ENCODE results near the gene FSTL4.

The FSTL4 gene

DNA sequence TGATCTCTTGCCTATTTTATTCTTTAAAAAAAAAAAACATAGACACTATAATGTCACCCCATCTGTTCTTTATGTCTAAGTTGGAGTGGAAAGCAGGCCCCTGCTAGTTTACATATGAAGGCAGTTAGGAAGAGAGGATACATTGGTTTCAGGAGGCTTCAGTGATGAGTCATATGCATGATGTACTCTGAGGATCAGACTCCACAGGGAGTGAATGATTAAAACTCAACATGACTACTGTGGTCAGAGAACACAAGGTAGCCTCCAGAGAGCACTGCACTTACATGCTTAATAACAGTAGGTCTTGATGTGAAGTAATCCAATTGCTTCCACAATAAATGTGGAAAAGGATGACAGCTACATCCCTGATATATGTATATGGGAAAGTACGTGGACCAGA, 22.7 kb upstream of the FSTL4 start:
- Mint-ChIP-seq H3K27me3 (ENCODE audit: low read depth) (peaks cover 18% of the 10 kb centered on the region), H3K4me1 (ENCODE audit: low read depth) (no peaks in the 10 kb centered on the region), H3K9me3 (no peaks in the 10 kb centered on the region), H3K27ac (no peak overlapping the region), H3K4me3 (no peak overlapping the region), H3K36me3 (ENCODE audit: low read depth) (no peaks in the 10 kb centered on the region)
- DNase-seq (ENCODE audit: low spot score) = no peak

DNA sequence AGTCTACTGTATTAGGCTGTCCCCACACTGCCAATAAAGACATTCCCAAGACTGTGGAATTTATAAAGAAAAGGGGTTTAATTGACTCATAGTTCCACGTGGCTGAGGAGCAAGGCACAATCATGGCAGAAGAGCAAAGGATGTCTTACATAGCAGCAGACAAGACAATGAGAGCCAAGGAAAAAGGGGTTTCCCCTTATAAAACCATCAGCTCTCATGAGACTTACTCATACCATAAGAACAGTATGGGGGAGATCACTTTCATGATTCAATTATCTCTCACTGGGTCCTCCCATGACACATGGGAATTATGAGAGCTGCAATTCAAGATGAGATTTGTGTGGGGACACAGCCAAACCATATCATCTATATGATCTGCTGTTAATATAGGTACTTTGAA, 14.8 kb upstream of the FSTL4 start:
- no peaks in the 10 kb centered on the region for H3K36me3 Mint-ChIP-seq (ENCODE audit: low read depth)
- no peak overlapping the region for H3K4me3 Mint-ChIP-seq
- H3K9me3 Mint-ChIP-seq = no peaks in the 10 kb centered on the region
- DNase-seq (ENCODE audit: low spot score) = peak; percentile 17
- H3K27me3 Mint-ChIP-seq (ENCODE audit: low read depth) = peaks cover 32% of the 10 kb centered on the region
- no peak overlapping the region for H3K27ac Mint-ChIP-seq
- H3K4me1 Mint-ChIP-seq (ENCODE audit: low read depth) = no peaks in the 10 kb centered on the region

DNA sequence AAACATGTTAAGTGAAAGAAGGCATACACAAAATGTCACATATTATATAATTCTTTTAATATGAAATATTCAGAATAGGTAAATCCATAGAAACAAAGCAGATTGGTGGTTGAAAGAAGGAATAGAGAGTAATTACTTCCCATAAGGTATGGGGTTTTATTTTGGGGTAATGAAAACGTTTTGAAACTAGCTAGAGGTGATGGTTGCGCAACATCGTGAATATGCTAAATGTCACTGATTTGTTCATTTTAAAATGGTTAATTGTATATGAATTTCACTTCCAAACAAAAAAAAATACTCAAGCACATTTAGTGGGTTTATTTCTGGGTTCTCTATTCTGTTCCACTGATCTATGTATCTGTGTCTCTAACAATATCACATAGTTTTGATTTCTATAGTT, 12.0 kb upstream of the FSTL4 start:
- Mint-ChIP-seq H3K27me3 (ENCODE audit: low read depth) (peaks cover 28% of the 10 kb centered on the region), H3K9me3 (no peaks in the 10 kb centered on the region), H3K36me3 (ENCODE audit: low read depth) (no peaks in the 10 kb centered on the region), H3K4me1 (ENCODE audit: low read depth) (no peaks in the 10 kb centered on the region), H3K27ac (no peak overlapping the region), H3K4me3 (no peak overlapping the region)
- no peak for DNase-seq (ENCODE audit: low spot score)

GRCh38 chr5:133618141-133618540, 5.8 kb upstream of the FSTL4 start:
- peaks cover 48% of the 10 kb centered on the region for H3K27me3 Mint-ChIP-seq (ENCODE audit: low read depth)
- H3K4me3 Mint-ChIP-seq = peak overlapping the region; percentile 27
- no peak overlapping the region for H3K27ac Mint-ChIP-seq
- H3K36me3 Mint-ChIP-seq (ENCODE audit: low read depth) = no peaks in the 10 kb centered on the region
- DNase-seq (ENCODE audit: low spot score) = no peak
- H3K4me1 Mint-ChIP-seq (ENCODE audit: low read depth) = peaks cover 3% of the 10 kb centered on the region
- H3K9me3 Mint-ChIP-seq = no peaks in the 10 kb centered on the region

DNA sequence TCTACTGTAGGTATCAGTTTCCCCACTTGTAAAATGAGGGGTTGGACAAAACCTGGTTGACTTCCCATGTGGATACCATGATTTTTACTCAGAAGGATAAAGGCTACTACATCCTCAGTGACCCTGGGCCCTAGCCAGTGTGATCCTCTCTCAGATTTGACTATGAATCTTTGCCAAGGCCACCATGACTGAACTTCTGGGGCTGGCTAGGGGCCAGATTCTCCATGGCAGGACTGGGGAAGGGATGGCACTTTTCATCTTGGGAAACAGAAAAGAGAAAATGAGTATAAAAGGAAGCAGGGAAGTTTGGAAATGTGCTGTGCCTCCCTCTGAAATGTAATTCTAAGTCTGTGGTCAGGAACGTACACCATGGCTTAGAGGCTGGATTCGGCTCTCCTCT, 1.4 kb upstream of the FSTL4 start:
- no peak overlapping the region for H3K27ac Mint-ChIP-seq
- no peak overlapping the region for H3K4me3 Mint-ChIP-seq
- no peaks in the 10 kb centered on the region for H3K9me3 Mint-ChIP-seq
- peaks cover 3% of the 10 kb centered on the region for H3K4me1 Mint-ChIP-seq (ENCODE audit: low read depth)
- no peaks in the 10 kb centered on the region for H3K36me3 Mint-ChIP-seq (ENCODE audit: low read depth)
- no peak for DNase-seq (ENCODE audit: low spot score)
- peaks cover 61% of the 10 kb centered on the region for H3K27me3 Mint-ChIP-seq (ENCODE audit: low read depth)

- H3K27me3 Mint-ChIP-seq (ENCODE audit: low read depth) = peaks cover 65% of the 10 kb centered on the region
- H3K27ac Mint-ChIP-seq = no peak overlapping the region
- H3K4me3 Mint-ChIP-seq = peak overlapping the region; percentile 47
- no peaks in the 10 kb centered on the region for H3K36me3 Mint-ChIP-seq (ENCODE audit: low read depth)
- H3K9me3 Mint-ChIP-seq = no peaks in the 10 kb centered on the region
- H3K4me1 Mint-ChIP-seq (ENCODE audit: low read depth) = peaks cover 1% of the 10 kb centered on the region
- no peak for DNase-seq (ENCODE audit: low spot score)
These were observed 843 bp upstream of the FSTL4 start for GRCh38 chr5:133613184-133613583.

DNA sequence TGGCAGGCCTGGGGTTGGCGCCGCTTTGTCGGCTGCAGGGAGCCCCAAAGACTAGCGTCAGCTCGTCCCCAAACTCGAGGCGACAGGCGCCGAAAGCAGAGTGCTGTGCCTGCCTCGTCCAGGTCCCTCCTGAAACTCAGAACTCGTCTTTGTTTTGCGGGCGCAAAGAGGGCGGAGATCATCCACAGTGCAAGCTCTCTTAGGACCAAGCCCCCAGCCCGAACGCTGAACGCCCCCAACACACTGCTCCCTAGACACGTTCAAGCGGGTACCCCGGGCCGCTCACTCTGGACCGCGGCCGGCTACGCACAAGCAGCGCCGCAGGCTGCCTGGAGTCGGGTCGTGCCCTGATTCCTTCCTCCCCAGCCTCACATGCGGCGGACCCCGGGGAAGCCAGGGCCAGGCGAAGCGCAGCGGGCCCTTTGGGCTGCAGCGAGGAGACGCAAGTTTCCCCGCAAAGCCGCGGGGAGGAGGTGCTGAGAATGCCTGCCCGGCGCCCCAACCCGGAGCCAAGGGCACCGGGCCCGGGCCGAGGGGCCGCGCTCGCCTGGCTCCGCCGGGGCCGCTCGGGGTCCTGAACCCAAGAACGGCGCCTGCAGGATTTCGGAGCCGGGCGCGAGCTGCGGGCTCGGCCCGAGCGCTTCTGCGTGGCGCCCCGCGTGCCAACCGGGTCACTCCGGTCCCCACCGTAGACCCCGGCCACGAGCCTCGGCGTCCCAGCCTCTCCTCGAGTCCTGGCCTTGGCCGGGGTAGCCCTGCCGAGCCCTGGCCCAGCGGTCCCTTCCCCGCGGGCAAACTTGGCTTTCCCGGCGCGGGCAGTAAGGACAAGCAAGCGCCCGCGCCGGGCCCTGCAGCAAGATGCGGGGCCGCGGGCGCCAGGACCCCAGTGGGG, 738 bp downstream of the FSTL4 start:
- H3K9me3 Mint-ChIP-seq = no peaks in the 10 kb centered on the region
- H3K4me1 Mint-ChIP-seq (ENCODE audit: low read depth) = no peaks in the 10 kb centered on the region
- no peak overlapping the region for H3K27ac Mint-ChIP-seq
- H3K36me3 Mint-ChIP-seq (ENCODE audit: low read depth) = no peaks in the 10 kb centered on the region
- no peak for DNase-seq (ENCODE audit: low spot score)
- H3K4me3 Mint-ChIP-seq = peak overlapping the region; percentile 46
- peaks cover 68% of the 10 kb centered on the region for H3K27me3 Mint-ChIP-seq (ENCODE audit: low read depth)

DNA sequence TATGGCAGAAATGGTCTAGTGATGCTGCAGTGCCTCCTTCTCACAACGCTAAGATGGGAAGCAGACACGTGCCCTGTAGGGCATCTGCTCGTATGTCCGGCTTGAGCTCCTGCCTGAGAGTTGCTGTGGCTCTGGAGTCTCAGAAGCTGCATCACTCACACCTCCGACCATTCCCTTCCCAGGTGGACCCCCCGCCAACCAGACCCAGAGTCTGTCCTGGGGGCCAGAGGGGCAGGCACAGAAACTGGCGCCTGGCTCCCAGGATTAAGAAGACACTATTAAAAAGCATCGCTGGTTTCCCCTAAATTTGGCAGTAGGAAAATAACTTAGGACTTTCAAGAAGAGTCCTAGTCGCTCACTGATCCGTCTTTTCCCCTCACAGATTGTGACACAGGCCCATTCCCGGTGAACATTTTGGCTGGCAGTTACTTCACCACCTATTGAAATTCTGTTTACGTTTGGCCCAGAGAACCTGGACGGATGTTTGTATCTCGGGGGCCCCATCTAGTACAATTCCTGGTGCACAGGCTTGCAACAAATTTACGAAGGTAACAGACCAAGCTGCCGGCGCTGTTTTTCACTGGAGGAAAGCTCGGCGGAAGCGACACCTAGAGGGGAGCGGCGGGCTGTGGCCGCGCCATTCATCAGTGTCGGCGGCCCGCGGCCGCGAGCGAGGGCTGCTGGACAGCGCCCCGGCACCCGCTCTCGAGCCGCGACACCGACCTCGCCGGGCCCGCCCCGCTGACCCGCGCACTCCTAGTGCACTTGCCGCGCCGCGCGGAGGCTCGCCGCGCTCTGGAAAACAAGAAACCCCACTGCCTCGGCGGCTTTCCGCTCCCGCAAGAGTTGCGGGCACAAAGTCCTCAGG, 1.6 kb downstream of the FSTL4 start:
- Mint-ChIP-seq H3K27ac (no peak overlapping the region), H3K4me1 (ENCODE audit: low read depth) (no peaks in the 10 kb centered on the region), H3K27me3 (ENCODE audit: low read depth) (peaks cover 70% of the 10 kb centered on the region), H3K4me3 (peak overlapping the region; percentile 46), H3K36me3 (ENCODE audit: low read depth) (no peaks in the 10 kb centered on the region), H3K9me3 (no peaks in the 10 kb centered on the region)
- DNase-seq (ENCODE audit: low spot score) = peak; percentile 37

DNA sequence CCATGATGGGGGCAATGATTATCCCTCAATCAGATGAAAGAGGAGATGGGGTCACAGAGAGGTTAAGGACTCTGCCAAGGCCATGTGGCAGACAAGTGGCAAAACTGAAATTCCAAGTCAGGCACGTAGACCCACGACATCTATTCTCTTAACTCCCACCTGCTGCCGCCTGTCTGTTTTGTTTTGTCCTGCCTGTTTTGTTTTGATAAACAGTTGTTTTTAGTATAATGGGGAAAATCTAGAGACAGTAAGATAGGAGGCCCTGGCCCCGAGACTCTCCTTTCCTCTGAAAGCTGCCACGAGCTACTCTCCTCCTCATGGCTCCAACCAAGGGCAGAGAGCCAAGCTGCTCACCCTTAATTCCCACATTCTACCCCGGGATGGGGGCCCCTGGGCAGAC, 4.9 kb downstream of the FSTL4 start:
- no peaks in the 10 kb centered on the region for H3K36me3 Mint-ChIP-seq (ENCODE audit: low read depth)
- H3K27ac Mint-ChIP-seq = no peak overlapping the region
- H3K4me3 Mint-ChIP-seq = no peak overlapping the region
- DNase-seq (ENCODE audit: low spot score) = no peak
- no peaks in the 10 kb centered on the region for H3K9me3 Mint-ChIP-seq
- peaks cover 45% of the 10 kb centered on the region for H3K27me3 Mint-ChIP-seq (ENCODE audit: low read depth)
- H3K4me1 Mint-ChIP-seq (ENCODE audit: low read depth) = no peaks in the 10 kb centered on the region

DNA sequence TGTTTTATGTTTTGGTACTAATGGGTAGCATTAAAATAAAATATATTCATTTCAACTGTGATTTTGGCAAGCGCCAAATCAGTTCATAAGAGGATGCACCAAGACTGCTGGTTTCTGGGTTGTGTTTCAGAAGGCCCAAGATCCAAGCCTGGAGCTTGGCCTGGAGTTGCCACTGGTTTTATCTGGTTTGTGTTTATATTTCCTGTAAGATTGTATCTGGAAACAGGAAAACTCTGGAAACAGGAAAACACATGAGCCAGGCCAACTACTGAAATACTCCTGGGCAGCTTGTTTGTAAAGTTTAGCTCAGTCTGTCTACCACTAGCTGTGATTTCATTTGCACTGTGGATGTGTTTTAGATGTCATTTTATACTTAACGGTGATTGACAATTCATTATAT, 5.5 kb downstream of the FSTL4 start:
- H3K27me3 Mint-ChIP-seq (ENCODE audit: low read depth) = peaks cover 47% of the 10 kb centered on the region
- H3K27ac Mint-ChIP-seq = no peak overlapping the region
- no peak overlapping the region for H3K4me3 Mint-ChIP-seq
- no peaks in the 10 kb centered on the region for H3K4me1 Mint-ChIP-seq (ENCODE audit: low read depth)
- H3K36me3 Mint-ChIP-seq (ENCODE audit: low read depth) = no peaks in the 10 kb centered on the region
- no peak for DNase-seq (ENCODE audit: low spot score)
- no peaks in the 10 kb centered on the region for H3K9me3 Mint-ChIP-seq

DNA sequence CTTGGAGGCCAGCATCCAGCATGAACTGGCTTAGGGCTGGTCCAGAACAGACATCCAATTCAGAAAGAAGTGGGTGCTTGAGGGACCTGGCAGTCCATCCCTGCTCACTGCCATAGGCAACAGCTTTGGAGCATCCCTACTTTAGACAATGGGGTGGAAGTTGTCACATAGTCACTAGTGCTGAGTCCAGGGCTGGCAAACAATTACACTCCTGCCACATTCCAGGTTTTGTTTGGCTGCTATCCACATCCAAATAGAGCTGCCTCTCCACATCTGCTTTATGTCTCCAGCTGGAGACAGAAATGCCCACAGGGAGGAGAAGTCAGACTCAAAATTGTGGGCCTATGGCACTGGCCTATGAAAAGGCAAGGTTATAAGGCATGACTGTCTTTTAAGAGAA, 7.0 kb downstream of the FSTL4 start:
- Mint-ChIP-seq H3K27me3 (ENCODE audit: low read depth) (peaks cover 39% of the 10 kb centered on the region), H3K4me3 (no peak overlapping the region), H3K36me3 (ENCODE audit: low read depth) (no peaks in the 10 kb centered on the region), H3K27ac (no peak overlapping the region), H3K4me1 (ENCODE audit: low read depth) (no peaks in the 10 kb centered on the region), H3K9me3 (no peaks in the 10 kb centered on the region)
- no peak for DNase-seq (ENCODE audit: low spot score)

GRCh38 chr5:133603711-133604110, 8.6 kb downstream of the FSTL4 start:
- no peak overlapping the region for H3K4me3 Mint-ChIP-seq
- DNase-seq (ENCODE audit: low spot score) = no peak
- H3K9me3 Mint-ChIP-seq = no peaks in the 10 kb centered on the region
- peaks cover 28% of the 10 kb centered on the region for H3K27me3 Mint-ChIP-seq (ENCODE audit: low read depth)
- no peaks in the 10 kb centered on the region for H3K36me3 Mint-ChIP-seq (ENCODE audit: low read depth)
- no peak overlapping the region for H3K27ac Mint-ChIP-seq
- H3K4me1 Mint-ChIP-seq (ENCODE audit: low read depth) = no peaks in the 10 kb centered on the region

DNA sequence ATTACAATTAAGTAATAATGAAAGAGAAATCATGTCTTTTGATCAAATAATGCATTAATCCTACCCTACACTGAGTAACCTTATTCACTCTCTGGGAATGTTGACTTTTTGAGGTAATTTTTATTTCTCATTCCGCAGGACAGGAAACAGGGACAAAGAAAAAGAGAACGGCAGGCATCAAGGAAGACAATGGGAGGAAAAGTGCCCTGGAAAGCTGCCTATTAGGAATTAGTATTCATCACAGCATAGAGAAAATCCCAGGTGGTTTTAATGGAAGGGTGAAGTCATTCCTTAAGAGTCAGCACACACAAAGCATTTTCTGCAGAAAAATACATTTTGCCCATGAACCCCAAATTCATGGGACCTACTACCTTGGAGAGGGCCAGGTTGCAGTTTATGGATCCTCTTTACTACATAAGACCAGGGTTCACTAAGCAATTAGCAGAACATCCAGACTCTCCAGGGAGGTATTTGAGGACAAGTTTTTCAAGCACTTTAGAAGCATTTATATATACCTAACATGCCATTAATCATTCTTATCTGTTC, 9.4 kb downstream of the FSTL4 start:
- H3K4me1 Mint-ChIP-seq (ENCODE audit: low read depth) = no peaks in the 10 kb centered on the region
- peaks cover 22% of the 10 kb centered on the region for H3K27me3 Mint-ChIP-seq (ENCODE audit: low read depth)
- DNase-seq (ENCODE audit: low spot score) = no peak
- H3K9me3 Mint-ChIP-seq = no peaks in the 10 kb centered on the region
- H3K4me3 Mint-ChIP-seq = no peak overlapping the region
- no peak overlapping the region for H3K27ac Mint-ChIP-seq
- no peaks in the 10 kb centered on the region for H3K36me3 Mint-ChIP-seq (ENCODE audit: low read depth)

- Mint-ChIP-seq H3K36me3 (ENCODE audit: low read depth) (no peaks in the 10 kb centered on the region), H3K27ac (no peak overlapping the region), H3K27me3 (ENCODE audit: low read depth) (peaks cover 13% of the 10 kb centered on the region), H3K9me3 (no peaks in the 10 kb centered on the region), H3K4me1 (ENCODE audit: low read depth) (no peaks in the 10 kb centered on the region), H3K4me3 (no peak overlapping the region)
- DNase-seq (ENCODE audit: low spot score) = no peak
These were observed 12.7 kb downstream of the FSTL4 start for GRCh38 chr5:133599600-133599999.

Data from T-helper 2 cell treated with Interferon-gamma antibody and Interleukin-4, amounts not matched to agents 5 μg/mL and 100 μg/mL, for 36 hours (primary cell).